Measurements from ENCODE around the gene SPATC1L.
"Not testable (repeated sequence)": the region's sequence is repeated elsewhere in the genome, so short reads cannot be mapped to it uniquely, and the experiment has no call there.

The SPATC1L gene

GRCh38 chr21:46172863-46173528 lies 11.3 kb downstream of the SPATC1L start:
- TF ChIP-seq CTCF (IDR thresholded peaks at IDR 0.05; ENCODE audit: low read depth, low read length): no peak
- no peak for DNase-seq (ENCODE audit: low read depth)

GRCh38 chr21:46171996-46172862 lies 12.0 kb downstream of the SPATC1L start:
- DNase-seq (ENCODE audit: low read depth): no peak
- H3K4me3 ChIP-seq (ENCODE audit: low read depth, low read length): no peak overlapping the region
- no peak for TF ChIP-seq MYC (IDR thresholded peaks at IDR 0.05; ENCODE audit: low read depth, low read length)
- TF ChIP-seq POLR2A (IDR thresholded peaks at IDR 0.05; ENCODE audit: extremely low read depth, insufficient read length): no peak
- TF ChIP-seq MAX (IDR thresholded peaks at IDR 0.05; ENCODE audit: low read depth, low read length): no peak
- no peak for TF ChIP-seq CTCF (IDR thresholded peaks at IDR 0.05; ENCODE audit: low read depth, low read length)

More at GRCh38 chr21:46172863-46173528, 11.3 kb downstream of the SPATC1L start:
- no peak overlapping the region for H3K4me3 ChIP-seq (ENCODE audit: low read depth, low read length)

GRCh38 chr21:46171585-46171984 lies 12.7 kb downstream of the SPATC1L start:
- TF ChIP-seq MAX (IDR thresholded peaks at IDR 0.05; ENCODE audit: low read depth, low read length) (no peak), CTCF (IDR thresholded peaks at IDR 0.05; ENCODE audit: low read depth, low read length) (no peak), MYC (IDR thresholded peaks at IDR 0.05; ENCODE audit: low read depth, low read length) (no peak), POLR2A (IDR thresholded peaks at IDR 0.05; ENCODE audit: extremely low read depth, insufficient read length) (no peak)
- no peak for DNase-seq (ENCODE audit: low read depth)
- no peak overlapping the region for H3K4me3 ChIP-seq (ENCODE audit: low read depth, low read length)

- DNase-seq (ENCODE audit: low read depth); H3K4me3 ChIP-seq (ENCODE audit: low read depth, low read length): not testable (repeated sequence)
Observed at GRCh38 chr21:46170436-46171193, 13.6 kb downstream of the SPATC1L start.

- DNase-seq (ENCODE audit: low read depth): no peak
- no peak overlapping the region for H3K4me3 ChIP-seq (ENCODE audit: low read depth, low read length)
- no peak for TF ChIP-seq MAX (IDR thresholded peaks at IDR 0.05; ENCODE audit: low read depth, low read length)
- no peak for TF ChIP-seq MYC (IDR thresholded peaks at IDR 0.05; ENCODE audit: low read depth, low read length)
- no peak for TF ChIP-seq CTCF (IDR thresholded peaks at IDR 0.05; ENCODE audit: low read depth, low read length)
- TF ChIP-seq POLR2A (IDR thresholded peaks at IDR 0.05; ENCODE audit: extremely low read depth, insufficient read length): no peak
Observed at GRCh38 chr21:46168659-46169386, 15.4 kb downstream of the SPATC1L start.

GRCh38 chr21:46168238-46168637 lies 16.0 kb downstream of the SPATC1L start:
- no peak for DNase-seq (ENCODE audit: low read depth)
- H3K4me3 ChIP-seq (ENCODE audit: low read depth, low read length): no peak overlapping the region
- TF ChIP-seq MAX (IDR thresholded peaks at IDR 0.05; ENCODE audit: low read depth, low read length) (no peak), CTCF (IDR thresholded peaks at IDR 0.05; ENCODE audit: low read depth, low read length) (no peak), POLR2A (IDR thresholded peaks at IDR 0.05; ENCODE audit: extremely low read depth, insufficient read length) (no peak), MYC (IDR thresholded peaks at IDR 0.05; ENCODE audit: low read depth, low read length) (no peak)

Data from NB4 (cell line).